Head of caudate nucleus (tissue), 42 donors: ENCODE data around the gene CARD14.
"Not testable (repeated sequence)": the region's sequence is repeated elsewhere in the genome, so short reads cannot be mapped to it uniquely, and the experiment has no call there.

ENCODE experiments used
- DNase-seq, 42 donors: peaks; one replicate each; pipeline versions ENCODE4 v3.0.0 to v3.0.0-alpha.2; 2020 to 2021; ENCODE audit warnings: mixed read lengths in 7 of 42
- intact Hi-C: fragments of 100-400 bp; cut with DNase I; formaldehyde crosslinking; loops from one replicate; pipeline ENCODE4 v1.15.0; 2022

CARD14 gene

GRCh38 chr17:80242505-80242904, 72.7 kb downstream of the CARD14 start:
- no peak for DNase-seq
- intact Hi-C loops, result no loop called here

GRCh38 chr17:80243526-80244433, 74.0 kb downstream of the CARD14 start:
- DNase-seq, result no peak
- intact Hi-C loops, result no loop called here

GRCh38 chr17:80244448-80244847, 74.6 kb downstream of the CARD14 start:
- DNase-seq, intact Hi-C loops: not testable (repeated sequence)

- intact Hi-C loops, result no loop called here
- DNase-seq, result no peak
Measured at GRCh38 chr17:80244871-80245509, 75.2 kb downstream of the CARD14 start.

- intact Hi-C loops, result no loop called here
- no peak for DNase-seq
Measured at GRCh38 chr17:80245566-80246265, 75.9 kb downstream of the CARD14 start.

GRCh38 chr17:80246266-80246681, 76.4 kb downstream of the CARD14 start:
- DNase-seq, result no peak

GRCh38 chr17:80246726-80247125, 76.9 kb downstream of the CARD14 start:
- intact Hi-C loops, result no loop called here
- no peak for DNase-seq

More at GRCh38 chr17:80246266-80246681, 76.4 kb downstream of the CARD14 start:
- intact Hi-C loops, result no loop called here

- DNase-seq, result no peak
- intact Hi-C loops, result no loop called here
Measured at GRCh38 chr17:80247561-80247960, 77.7 kb downstream of the CARD14 start.

GRCh38 chr17:80248001-80248893, 78.4 kb downstream of the CARD14 start:
- intact Hi-C loops, result no loop called here
- DNase-seq, result no peak

GRCh38 chr17:80248894-80249710, 79.3 kb downstream of the CARD14 start:
- no peak for DNase-seq
- intact Hi-C loops, result no loop called here

- DNase-seq, result no peak
- intact Hi-C loops, result no loop called here
Measured at GRCh38 chr17:80251966-80252365, 82.1 kb downstream of the CARD14 start.

- intact Hi-C loops, result no loop called here
- peak in 21 of 42 donors; percentile 14 to 67 (median 41) for DNase-seq
Measured at GRCh38 chr17:80252871-80253270, 83.0 kb downstream of the CARD14 start.

- intact Hi-C loops, result no loop called here
- DNase-seq, result no peak
Measured at GRCh38 chr17:80253631-80254395, 84.0 kb downstream of the CARD14 start.

GRCh38 chr17:80254396-80255251, 84.8 kb downstream of the CARD14 start:
- intact Hi-C loops, result no loop called here
- DNase-seq, result no peak

- intact Hi-C loops, result no loop called here
- no peak for DNase-seq
Measured at GRCh38 chr17:80256034-80256350, 86.2 kb downstream of the CARD14 start.

- intact Hi-C loops, result no loop called here
Measured at GRCh38 chr17:80257716-80258213, 87.9 kb downstream of the CARD14 start.

More at GRCh38 chr17:80257716-80258213, 87.9 kb downstream of the CARD14 start:
- no peak for DNase-seq
